ENCODE measurements around the gene EFHD1. TPM values are rescaled to one million over a fixed set of nuclear protein-coding genes. Genes with fewer than 3 reads are reported as not detected.

Gene EFHD1, protein sequence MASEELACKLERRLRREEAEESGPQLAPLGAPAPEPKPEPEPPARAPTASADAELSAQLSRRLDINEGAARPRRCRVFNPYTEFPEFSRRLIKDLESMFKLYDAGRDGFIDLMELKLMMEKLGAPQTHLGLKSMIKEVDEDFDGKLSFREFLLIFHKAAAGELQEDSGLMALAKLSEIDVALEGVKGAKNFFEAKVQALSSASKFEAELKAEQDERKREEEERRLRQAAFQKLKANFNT
- total RNA-seq (2021; ENCODE audit: unreplicated experiment) (73.5 TPM), Bru-seq, nascent RNA (percentile 64 among the genes with signal in this experiment), BruChase-seq, experiment 1, labeled RNA remaining after a 2-hour chase (percentile 66 among the genes with signal in this experiment), BruChase-seq, experiment 2, labeled RNA remaining after a 6-hour chase (percentile 72 among the genes with signal in this experiment)
- polyA plus RNA-seq (2012; ENCODE audit: insufficient read length) = 66.4 TPM
- long read RNA-seq, transcript EFHD1-204 (3 exons, 1,538 nt) = minor isoform, 6 of 126 reads
- long read RNA-seq, transcript EFHD1-201 (4 exons, 2,259 nt) = major isoform, 92 of 126 reads
- long read RNA-seq, partial matches to known transcripts = 23 of 126 reads
- long read RNA-seq, other reads (novel, unspliced or antisense) = 5 of 126 reads

DNA sequence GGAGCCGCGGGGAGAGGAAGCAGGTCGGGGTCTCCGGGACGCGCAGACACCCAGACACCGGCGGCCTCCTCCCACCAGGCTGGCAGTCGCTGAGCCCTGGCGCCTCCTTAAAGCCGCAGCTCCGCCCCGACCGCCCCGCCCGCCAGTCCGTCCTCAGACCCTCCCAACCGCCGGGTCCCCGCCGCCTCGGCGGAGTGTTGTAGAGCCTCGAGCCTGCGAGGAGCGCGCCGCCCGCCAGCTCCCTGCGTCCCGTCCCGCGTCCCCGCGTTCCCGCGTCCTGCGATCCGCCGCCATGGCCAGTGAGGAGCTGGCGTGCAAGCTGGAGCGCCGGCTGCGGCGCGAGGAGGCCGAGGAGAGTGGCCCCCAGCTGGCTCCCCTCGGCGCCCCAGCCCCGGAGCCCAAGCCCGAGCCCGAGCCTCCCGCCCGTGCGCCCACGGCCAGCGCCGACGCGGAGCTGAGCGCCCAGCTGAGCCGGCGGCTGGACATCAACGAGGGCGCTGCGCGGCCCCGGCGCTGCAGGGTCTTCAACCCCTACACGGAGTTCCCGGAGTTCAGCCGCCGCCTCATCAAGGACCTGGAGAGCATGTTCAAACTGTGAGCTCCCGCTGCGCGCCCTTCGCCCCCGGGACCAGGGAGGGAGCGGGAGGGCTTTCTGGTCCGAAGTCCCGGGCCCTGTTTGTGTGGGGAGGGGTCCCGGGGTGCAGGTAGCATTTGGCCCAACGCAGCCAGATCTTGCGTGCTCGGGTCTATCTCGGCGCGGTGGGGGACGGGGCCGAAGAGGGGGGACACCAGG, at the start of gene EFHD1:
TSS of gene EFHD1 (plus strand) at position 192 of the 793 bp plus-strand sequence. CDS start at position 293, 101 bp downstream.
- no peak for DNase-seq (ENCODE audit: low read depth, low spot score)
- intact Hi-C loops (cut with micrococcal nuclease; ENCODE audit: unreplicated experiment) (no loop called here), in situ Hi-C loops (cut with HindIII; ENCODE audit: low pct_unique_long_range_greater_than_20kb, low sequenced_read_pairs) (no loop called here)
- Histone ChIP-seq H3K27ac (ENCODE audit: low read length) (peak within 1 kb of the TSS; percentile 66), H3K36me3 (ENCODE audit: control insufficient read depth, insufficient read depth, low read length) (no peaks in the 10 kb centered on the region), H3K4me3 (ENCODE audit: low read depth in 2 of 2, low read length in 2 of 2) (peak within 1 kb of the TSS; percentile 59 to 63), H3K9me3 (ENCODE audit: control insufficient read depth, insufficient read depth, low read depth, low read length) (no peaks in the 10 kb centered on the region), H3K27me3 (ENCODE audit: control insufficient read depth, insufficient read depth, low read length) (no peaks in the 10 kb centered on the region), H3K4me1 (ENCODE audit: control insufficient read depth, insufficient read depth, low read length) (peaks cover 17% of the 10 kb centered on the region)
- TF ChIP-seq POLR2AphosphoS5 (IDR thresholded peaks at IDR 0.05; ENCODE audit: low read depth, low read length) = peak; percentile 47; the same call in 1 of the 2 replicates
- TF ChIP-seq TCF7L2 (IDR thresholded peaks at IDR 0.05; ENCODE audit: low read depth, low read length) = peak; percentile 9; the same call in 1 of the 2 replicates
- TF ChIP-seq, protein P1, sequence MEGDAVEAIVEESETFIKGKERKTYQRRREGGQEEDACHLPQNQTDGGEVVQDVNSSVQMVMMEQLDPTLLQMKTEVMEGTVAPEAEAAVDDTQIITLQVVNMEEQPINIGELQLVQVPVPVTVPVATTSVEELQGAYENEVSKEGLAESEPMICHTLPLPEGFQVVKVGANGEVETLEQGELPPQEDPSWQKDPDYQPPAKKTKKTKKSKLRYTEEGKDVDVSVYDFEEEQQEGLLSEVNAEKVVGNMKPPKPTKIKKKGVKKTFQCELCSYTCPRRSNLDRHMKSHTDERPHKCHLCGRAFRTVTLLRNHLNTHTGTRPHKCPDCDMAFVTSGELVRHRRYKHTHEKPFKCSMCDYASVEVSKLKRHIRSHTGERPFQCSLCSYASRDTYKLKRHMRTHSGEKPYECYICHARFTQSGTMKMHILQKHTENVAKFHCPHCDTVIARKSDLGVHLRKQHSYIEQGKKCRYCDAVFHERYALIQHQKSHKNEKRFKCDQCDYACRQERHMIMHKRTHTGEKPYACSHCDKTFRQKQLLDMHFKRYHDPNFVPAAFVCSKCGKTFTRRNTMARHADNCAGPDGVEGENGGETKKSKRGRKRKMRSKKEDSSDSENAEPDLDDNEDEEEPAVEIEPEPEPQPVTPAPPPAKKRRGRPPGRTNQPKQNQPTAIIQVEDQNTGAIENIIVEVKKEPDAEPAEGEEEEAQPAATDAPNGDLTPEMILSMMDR (IDR thresholded peaks at IDR 0.05) = no peak
- no peak; the same call in 1 of the 2 replicates for TF ChIP-seq SIN3A (IDR thresholded peaks at IDR 0.05; ENCODE audit: borderline replicate concordance, insufficient read depth, low read depth, low read length)
- TF ChIP-seq, protein P2, sequence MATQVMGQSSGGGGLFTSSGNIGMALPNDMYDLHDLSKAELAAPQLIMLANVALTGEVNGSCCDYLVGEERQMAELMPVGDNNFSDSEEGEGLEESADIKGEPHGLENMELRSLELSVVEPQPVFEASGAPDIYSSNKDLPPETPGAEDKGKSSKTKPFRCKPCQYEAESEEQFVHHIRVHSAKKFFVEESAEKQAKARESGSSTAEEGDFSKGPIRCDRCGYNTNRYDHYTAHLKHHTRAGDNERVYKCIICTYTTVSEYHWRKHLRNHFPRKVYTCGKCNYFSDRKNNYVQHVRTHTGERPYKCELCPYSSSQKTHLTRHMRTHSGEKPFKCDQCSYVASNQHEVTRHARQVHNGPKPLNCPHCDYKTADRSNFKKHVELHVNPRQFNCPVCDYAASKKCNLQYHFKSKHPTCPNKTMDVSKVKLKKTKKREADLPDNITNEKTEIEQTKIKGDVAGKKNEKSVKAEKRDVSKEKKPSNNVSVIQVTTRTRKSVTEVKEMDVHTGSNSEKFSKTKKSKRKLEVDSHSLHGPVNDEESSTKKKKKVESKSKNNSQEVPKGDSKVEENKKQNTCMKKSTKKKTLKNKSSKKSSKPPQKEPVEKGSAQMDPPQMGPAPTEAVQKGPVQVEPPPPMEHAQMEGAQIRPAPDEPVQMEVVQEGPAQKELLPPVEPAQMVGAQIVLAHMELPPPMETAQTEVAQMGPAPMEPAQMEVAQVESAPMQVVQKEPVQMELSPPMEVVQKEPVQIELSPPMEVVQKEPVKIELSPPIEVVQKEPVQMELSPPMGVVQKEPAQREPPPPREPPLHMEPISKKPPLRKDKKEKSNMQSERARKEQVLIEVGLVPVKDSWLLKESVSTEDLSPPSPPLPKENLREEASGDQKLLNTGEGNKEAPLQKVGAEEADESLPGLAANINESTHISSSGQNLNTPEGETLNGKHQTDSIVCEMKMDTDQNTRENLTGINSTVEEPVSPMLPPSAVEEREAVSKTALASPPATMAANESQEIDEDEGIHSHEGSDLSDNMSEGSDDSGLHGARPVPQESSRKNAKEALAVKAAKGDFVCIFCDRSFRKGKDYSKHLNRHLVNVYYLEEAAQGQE (IDR thresholded peaks at IDR 0.05; ENCODE audit: insufficient read depth in 1 of 2, low read depth in 2 of 2, low read length in 1 of 2) = no peak
- ChIA-PET POLR2A (interaction anchor here (0.5 to 0.7 kb wide), 2 partner anchors 21 to 383 kb away, joined by 3 to 15 read pairs; no protein-coding TSS in a partner anchor), CTCF (interaction anchor here (0.7 kb wide), 1 partner anchor 35 kb away, joined by 3 read pairs; no protein-coding TSS in a partner anchor)
- peak; percentile 97 for ATAC-seq
- no TSS peak for BruUV-seq (replicated peaks)

DNA sequence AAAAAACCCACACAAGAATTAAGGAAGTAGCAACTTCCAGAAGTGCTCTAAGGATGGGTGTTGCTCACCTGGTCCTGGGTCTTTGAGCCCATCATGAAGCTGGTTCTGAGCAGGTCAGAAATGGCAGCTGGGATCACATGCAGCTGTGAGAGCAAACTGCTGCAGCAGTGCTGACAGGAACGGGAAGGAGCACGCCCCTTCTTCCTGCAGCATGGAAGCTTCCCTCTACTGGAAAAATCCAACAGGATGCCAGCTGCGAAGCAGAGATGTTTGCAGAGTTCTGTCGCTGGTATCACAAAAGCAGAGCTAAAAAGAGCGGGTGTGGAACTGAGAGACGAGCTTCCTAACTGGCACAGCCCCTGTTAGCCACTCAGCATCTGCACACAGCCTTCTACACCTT, 49.2 kb upstream of the EFHD1 start:
- Histone ChIP-seq H3K4me1 (ENCODE audit: control insufficient read depth, insufficient read depth, low read length) (no peaks in the 10 kb centered on the region), H3K27ac (ENCODE audit: low read length) (no peak overlapping the region), H3K9me3 (ENCODE audit: control insufficient read depth, insufficient read depth, low read depth, low read length) (no peaks in the 10 kb centered on the region), H3K4me3 (ENCODE audit: low read depth in 2 of 2, low read length in 2 of 2) (no peak overlapping the region), H3K27me3 (ENCODE audit: control insufficient read depth, insufficient read depth, low read length) (no peaks in the 10 kb centered on the region), H3K36me3 (ENCODE audit: control insufficient read depth, insufficient read depth, low read length) (peaks cover 2% of the 10 kb centered on the region; the same call in 1 of the 2 replicates)
- TF ChIP-seq, protein P1 (IDR thresholded peaks at IDR 0.05) = no peak
- TF ChIP-seq TCF7L2 (IDR thresholded peaks at IDR 0.05; ENCODE audit: low read depth, low read length) (no peak), SIN3A (IDR thresholded peaks at IDR 0.05; ENCODE audit: borderline replicate concordance, insufficient read depth, low read depth, low read length) (no peak), POLR2AphosphoS5 (IDR thresholded peaks at IDR 0.05; ENCODE audit: low read depth, low read length) (no peak)
- TF ChIP-seq, protein P2 (IDR thresholded peaks at IDR 0.05; ENCODE audit: insufficient read depth in 1 of 2, low read depth in 2 of 2, low read length in 1 of 2) = no peak
- ChIA-PET POLR2A (no interaction called here), CTCF (no interaction called here)
- in situ Hi-C loops (cut with HindIII; ENCODE audit: low pct_unique_long_range_greater_than_20kb, low sequenced_read_pairs) (no loop called here), intact Hi-C loops (cut with micrococcal nuclease; ENCODE audit: unreplicated experiment) (no loop called here)
- no TSS peak for BruUV-seq (replicated peaks)
- DNase-seq (ENCODE audit: low read depth, low spot score) = no peak
- ATAC-seq = no peak

Measured in Panc1 (cell line).